GM21786 (cell line): ENCODE measurements around the gene TP53AIP1.
A peak's percentile ranks its signal among the peaks of the same experiment; 100 is the strongest.

Source experiments
- ATAC-seq: cut with Tn5 transposase; IDR thresholded peaks from one replicate; pipeline ENCODE4 v1.9.1; 2021; ENCODE audit not compliant: unreplicated experiment

TP53AIP1 gene

DNA sequence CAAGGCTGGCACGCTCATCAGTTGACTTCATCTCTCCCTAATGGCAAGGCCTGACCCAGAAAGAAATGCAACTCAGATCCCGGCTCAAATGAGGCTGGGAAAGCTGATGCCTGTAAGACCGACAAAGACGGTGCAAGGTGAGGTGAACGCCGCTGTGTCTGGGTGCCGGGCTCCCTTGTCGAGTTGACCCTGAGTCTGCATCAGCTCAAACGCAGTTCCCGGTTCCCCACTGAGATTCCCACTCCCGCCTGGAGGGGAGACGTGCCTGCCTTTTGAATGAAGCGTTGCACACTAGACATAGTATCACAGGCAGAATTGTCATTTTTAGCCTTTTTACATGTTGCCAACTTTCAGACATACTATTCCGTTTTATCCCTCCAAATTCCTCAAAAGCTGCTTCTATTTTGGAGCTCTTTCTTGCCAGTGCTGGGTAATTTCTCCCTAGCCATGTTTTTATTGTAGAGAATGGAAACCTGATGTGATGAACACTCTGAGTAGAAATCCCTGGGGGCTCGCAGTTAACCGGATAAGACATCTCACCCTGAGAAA lies 831 bp upstream of the TP53AIP1 start:
- ATAC-seq: no peak

- ATAC-seq: no peak
Observed at GRCh38 chr11:128942272-128942612, 429 bp downstream of the TP53AIP1 start.

DNA sequence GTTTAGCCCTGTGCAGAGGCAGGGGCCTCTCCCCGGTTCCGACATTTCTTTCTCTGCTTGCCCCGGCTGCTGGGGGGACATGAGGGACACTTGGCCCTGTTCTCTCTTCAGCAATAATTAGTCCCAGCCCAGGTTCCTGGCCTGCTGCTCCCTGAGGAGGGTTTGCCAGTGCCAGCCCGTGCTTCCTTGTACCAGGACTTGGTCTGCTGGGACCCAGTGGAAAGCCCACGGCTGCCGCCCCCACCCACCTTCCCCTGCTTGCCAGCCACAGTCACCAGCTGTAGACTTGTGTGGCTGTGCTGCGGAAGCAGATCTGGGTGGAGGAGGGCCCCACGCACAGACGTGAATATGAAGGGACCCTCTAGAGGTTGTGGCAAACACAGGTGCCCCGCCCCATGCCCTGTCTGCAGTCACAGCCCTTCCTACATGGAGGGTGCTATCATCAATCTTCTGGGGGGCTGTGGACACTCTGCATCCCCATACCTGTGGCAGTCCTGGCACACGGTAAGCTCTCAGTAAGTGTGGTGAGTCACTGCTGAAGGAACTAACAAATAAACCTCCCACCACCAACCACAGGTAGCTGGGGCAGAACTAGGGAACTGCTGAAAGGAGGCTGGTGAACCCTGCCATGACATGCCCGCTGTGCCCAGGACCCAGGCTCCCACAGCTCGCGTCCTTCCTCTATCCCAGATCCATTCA lies 949 bp downstream of the TP53AIP1 start:
- ATAC-seq: no peak

DNA sequence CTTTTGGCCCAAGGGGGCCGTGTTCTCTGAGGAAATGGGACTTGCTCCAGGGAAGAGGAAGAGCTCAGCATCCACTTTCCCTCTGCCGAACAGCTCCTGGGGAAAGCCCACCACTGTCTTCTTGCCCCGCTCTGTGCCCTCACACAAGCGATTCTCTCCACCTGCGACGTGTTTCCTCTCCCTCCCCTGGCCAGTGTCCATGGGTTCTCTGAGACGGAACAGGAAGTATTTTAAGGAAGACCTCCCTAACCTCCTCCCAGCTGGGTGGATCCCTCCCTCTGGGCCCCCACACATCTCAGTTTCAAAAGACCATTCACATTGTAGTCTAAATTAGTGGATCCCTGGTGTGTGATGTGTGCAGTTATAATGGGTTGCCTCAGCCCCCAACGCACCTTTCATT lies 1.6 kb downstream of the TP53AIP1 start:
- ATAC-seq: no peak

- no peak for ATAC-seq
Observed at GRCh38 chr11:128940603-128941002, 2.1 kb downstream of the TP53AIP1 start.

GRCh38 chr11:128940156-128940555 lies 2.5 kb downstream of the TP53AIP1 start:
- ATAC-seq: no peak

DNA sequence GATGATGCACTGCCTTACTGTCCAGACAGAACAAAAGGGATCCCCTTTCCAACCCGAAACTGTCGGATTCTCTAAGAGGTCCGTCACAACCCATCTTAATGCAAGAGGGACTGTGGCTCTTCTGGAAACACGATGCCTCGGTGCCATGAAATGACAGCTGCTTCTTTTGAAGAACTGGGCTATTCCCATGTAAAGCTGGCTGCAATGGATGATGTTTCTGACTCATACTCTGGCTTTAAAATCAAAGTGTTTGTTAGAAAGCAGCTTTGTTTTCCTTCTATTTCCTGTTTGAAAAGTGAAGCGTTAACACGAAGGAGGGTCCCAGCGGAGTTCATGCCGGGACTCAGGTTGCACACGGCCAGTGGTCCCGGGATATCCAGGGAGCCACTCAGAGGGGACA lies 3.1 kb downstream of the TP53AIP1 start:
- no peak for ATAC-seq

DNA sequence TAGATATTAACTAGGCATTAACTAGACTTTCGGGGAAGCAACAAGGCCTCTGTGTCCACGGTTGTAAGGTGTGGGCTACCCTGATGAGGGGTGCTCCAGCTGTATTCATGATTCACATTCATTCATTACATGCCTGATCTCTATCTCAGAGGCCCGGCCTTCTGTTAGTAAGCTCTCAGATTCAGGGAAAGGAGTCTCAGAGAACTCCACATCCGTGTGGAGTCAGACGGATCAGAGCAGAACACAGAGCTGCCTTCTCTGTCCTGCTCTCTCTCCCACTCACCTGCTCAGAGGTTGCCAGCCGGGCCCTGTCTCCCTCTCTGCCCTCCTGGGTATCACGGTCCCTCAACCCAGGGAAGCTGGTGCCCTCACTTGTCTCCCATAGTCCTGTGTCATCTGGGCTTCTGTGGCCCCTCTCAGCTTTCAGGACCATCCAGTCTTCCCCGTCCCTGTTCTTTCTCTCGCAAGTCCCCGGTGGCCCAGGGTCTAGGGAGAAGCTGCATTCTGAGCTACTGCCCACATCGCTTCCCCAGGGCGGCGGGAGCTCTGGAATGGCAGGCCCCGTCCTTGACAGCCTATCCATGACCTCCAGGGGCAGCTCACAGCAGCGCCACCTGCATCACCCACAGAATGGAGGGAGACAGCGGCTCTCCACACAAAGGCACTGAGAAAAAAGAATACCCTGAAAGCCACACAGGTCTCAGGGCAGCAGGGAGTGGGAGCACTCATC lies 4.3 kb downstream of the TP53AIP1 start:
- ATAC-seq: no peak

GRCh38 chr11:128937480-128937879 lies 5.2 kb downstream of the TP53AIP1 start:
- no peak for ATAC-seq

DNA sequence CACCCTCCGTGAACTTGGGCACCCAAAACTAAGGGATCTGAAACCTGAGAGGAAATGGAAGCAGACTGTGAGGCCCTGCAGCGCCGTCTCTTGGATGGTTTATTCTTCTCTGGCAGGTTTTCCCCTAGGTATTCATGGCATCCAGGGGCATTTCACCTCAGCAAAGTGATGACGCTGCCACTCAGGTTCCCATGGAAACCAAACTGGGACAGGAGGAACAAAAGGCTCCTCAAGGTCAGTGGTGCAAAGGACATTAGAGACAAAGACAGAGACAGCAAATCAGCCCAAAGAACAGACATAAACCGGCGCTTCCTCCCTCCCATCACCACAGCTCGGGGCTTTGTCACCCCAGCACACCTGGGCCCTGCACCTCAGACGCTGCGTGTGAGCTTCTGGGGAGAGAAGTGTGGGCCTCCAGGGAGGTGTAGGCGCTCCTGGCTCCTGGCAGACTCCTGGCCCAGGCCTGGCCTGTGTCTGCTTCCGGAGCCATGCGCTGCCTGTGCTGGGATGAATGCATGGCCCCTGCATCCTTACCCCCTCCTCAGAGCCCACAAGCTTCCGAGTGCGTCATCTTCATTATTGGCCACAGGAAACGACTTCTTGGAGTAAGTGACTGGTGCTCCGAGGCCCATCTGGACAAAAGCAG lies 5.9 kb downstream of the TP53AIP1 start:
- no peak for ATAC-seq

DNA sequence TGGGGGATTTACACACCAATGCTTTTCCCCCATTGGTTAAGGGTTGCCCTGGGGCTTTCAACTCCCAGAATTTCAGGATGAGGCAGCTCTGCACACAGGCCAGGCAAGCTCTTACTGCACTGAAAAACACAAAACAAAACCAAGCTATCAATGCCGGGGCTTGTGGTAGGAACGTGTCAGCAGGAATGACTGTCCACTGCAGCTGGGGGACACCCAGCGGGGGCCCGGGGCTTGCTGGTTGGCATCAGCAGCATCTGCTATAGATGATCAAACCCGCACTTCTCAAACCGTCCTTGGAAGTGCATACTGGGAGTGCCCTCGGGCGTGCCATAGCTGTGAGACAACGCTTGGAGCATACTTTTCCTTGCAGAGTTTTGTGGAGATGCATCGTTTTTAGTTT lies 7.7 kb downstream of the TP53AIP1 start:
- no peak for ATAC-seq

GRCh38 chr11:128934351-128934750 lies 8.3 kb downstream of the TP53AIP1 start:
- ATAC-seq: no peak

- no peak for ATAC-seq
Observed at GRCh38 chr11:128933481-128934178, 9.0 kb downstream of the TP53AIP1 start.

DNA sequence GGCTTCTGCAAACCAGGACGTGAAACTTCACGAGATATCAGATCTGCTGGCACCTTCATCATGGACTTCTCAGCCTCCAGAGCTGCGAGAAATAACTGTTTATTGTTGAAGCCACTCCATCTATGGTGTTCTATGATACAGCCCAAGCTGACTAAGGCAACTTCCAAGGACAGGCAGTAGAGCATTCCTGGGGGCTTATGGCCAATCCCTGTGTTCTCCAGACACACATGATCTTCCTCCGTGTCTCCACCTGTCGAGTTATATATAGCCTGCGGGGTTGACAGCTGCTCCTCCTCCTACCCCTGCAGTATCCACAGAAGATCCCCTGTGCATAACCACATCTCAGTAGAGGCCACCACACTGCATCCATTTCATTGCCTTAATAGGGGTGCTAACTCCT lies 11.0 kb downstream of the TP53AIP1 start:
- ATAC-seq: no peak

GRCh38 chr11:128931066-128931465 lies 11.6 kb downstream of the TP53AIP1 start:
- ATAC-seq: no peak

DNA sequence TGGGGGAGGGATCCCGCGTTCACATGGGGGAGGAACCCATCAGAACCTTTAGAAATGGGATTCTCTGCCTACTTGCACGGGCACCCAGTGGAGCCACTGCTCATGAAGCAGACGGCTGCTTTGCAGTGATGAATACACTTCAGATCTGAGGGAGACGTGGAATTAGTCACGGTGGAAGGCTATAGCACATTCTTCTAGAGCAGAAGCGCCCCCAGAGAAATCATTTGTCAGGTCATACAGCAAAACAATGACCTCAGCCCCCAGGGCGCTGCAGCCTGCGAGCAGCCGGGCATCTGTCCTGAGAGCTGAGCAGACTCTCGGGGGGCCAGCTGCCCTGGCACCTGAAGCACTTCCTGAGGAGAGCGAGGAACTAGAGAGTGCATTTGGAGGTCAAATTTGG lies 12.7 kb downstream of the TP53AIP1 start:
- ATAC-seq: no peak

DNA sequence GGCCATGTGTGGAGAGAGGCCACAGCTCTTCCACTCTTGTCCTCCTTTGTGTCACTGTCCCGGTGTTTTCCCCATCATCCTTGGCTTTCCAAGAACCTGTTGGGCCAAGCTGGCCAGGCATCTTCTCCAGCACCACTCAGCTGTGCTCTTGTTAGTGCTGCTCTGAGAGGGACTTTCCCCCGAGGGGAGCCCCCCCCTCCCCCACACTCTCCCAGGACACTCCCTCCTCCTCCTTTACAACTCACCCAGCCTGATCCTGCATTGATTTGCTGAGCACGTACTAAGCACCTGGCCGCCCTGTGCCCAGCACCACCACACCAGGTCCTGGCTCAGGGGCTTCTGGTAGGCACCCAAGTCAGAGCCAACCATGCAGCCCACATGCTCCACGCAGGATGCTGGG lies 13.2 kb downstream of the TP53AIP1 start:
- no peak for ATAC-seq

GRCh38 chr11:128928400-128928799 lies 14.3 kb downstream of the TP53AIP1 start:
- peak; percentile 98 for ATAC-seq

- no peak for ATAC-seq
Observed at GRCh38 chr11:128927683-128928336, 14.9 kb downstream of the TP53AIP1 start.

- ATAC-seq: no peak
Observed at GRCh38 chr11:128927108-128927461, 15.6 kb downstream of the TP53AIP1 start.
